IMR-90 (cell line): ENCODE measurements around the gene SNX1. TPM values are rescaled to one million over a fixed set of nuclear protein-coding genes. Genes with fewer than 3 reads are reported as not detected.

Experiments used
- ATAC-seq: fragments of 200-7000 bp; cut with Tn5 transposase; 2 replicates; pipeline ENCODE4 v1.9.1; 2020; ENCODE audit warnings: low read depth, mild to moderate bottlenecking, moderate library complexity
- BruUV-seq: library from RNA; stranded (reverse); fragments of 400-500 nt; replicated peaks from 2 replicates; lab custom pipeline; 2021; lab: Mats Ljungman, UMichigan
- CTCF ChIA-PET: fragments of 300-600 bp; formaldehyde crosslinking; extraction: SDS; loops from one replicate; lab custom pipeline; 2021; ENCODE audit warnings: antibody characterized with exemption; lab: Yijun Ruan, JAX
- POLR2A ChIA-PET: fragments of 300-600 bp; sonication (Branson Sonifier 250); formaldehyde crosslinking; loops from one replicate; lab custom pipeline; 2022; ENCODE audit warnings: antibody characterized with exemption; ENCODE audit not compliant: unreplicated experiment; lab: Charles Lee
- DNase-seq: peaks from one replicate; pipeline ENCODE4 v3.0.0; 2013
- H2AFZ ChIP-seq: replicated peaks from 2 replicates; pipeline ENCODE3; 2013; ENCODE audit warnings: low read length, mild to moderate bottlenecking; ENCODE audit not compliant: poor library complexity
- H2AK5ac ChIP-seq: 2 replicates; pipeline ENCODE4 v1.6.1; 2013; ENCODE audit warnings: low read depth, low read length, inconsistent platforms
- H2AK9ac ChIP-seq: replicated peaks from 2 replicates; pipeline ENCODE3; 2013; ENCODE audit warnings: mild to moderate bottlenecking, low read depth, low read length, moderate library complexity; ENCODE audit not compliant: poor library complexity
- H2BK120ac ChIP-seq: 2 replicates; pipeline ENCODE4 v1.6.1; 2013; ENCODE audit warnings: low read depth, low read length, inconsistent platforms
- H2BK15ac ChIP-seq: 3 replicates; pipeline ENCODE4 v1.6.1; 2013; ENCODE audit warnings: low read depth, low read length, inconsistent platforms
- H2BK20ac ChIP-seq: 2 replicates; pipeline ENCODE4 v1.6.1; 2013; ENCODE audit warnings: low read depth, mild to moderate bottlenecking, inconsistent platforms, low read length, moderate library complexity
- H2BK5ac ChIP-seq: 2 replicates; pipeline ENCODE4 v1.6.1; 2013; ENCODE audit warnings: mild to moderate bottlenecking, low read depth, low read length, inconsistent platforms; ENCODE audit not compliant: poor library complexity, severe bottlenecking
- H3K14ac ChIP-seq: replicated peaks from 2 replicates; pipeline ENCODE4 v1.6.1; 2013; ENCODE audit warnings: low read depth, low read length, inconsistent platforms
- H3K18ac ChIP-seq: 2 replicates; pipeline ENCODE4 v1.6.1; 2013; ENCODE audit warnings: low read depth, low read length, control low read depth
- H3K23ac ChIP-seq: 2 replicates; pipeline ENCODE4 v1.6.1; 2013; ENCODE audit warnings: low read depth, low read length, inconsistent platforms
- H3K27ac ChIP-seq: 2 replicates; pipeline ENCODE4 v1.5.1; 2013; ENCODE audit warnings: mild to moderate bottlenecking, control low read depth, low read length; ENCODE audit not compliant: insufficient read depth
- H3K27me3 ChIP-seq: 2 replicates; pipeline ENCODE4 v1.6.1; 2013; ENCODE audit warnings: low read length; ENCODE audit not compliant: control insufficient read depth, insufficient read depth
- H3K36me3 ChIP-seq: 2 replicates; pipeline ENCODE4 v1.6.1; 2013; ENCODE audit warnings: low read length, mixed read lengths; ENCODE audit not compliant: control insufficient read depth, insufficient read depth
- H3K4ac ChIP-seq: 2 replicates; pipeline ENCODE4 v1.6.1; 2013; ENCODE audit warnings: low read depth, low read length, inconsistent platforms
- H3K4me1 ChIP-seq: 2 replicates; pipeline ENCODE4 v1.6.1; 2013; ENCODE audit warnings: low read length, mixed read lengths; ENCODE audit not compliant: control insufficient read depth, insufficient read depth
- H3K4me2 ChIP-seq: 2 replicates; pipeline ENCODE4 v1.6.1; 2013; ENCODE audit warnings: low read depth, mild to moderate bottlenecking, control low read depth, low read length, moderate library complexity
- H3K4me3 ChIP-seq: 2 replicates; pipeline ENCODE4 v1.5.1; 2013; ENCODE audit warnings: low read depth, mild to moderate bottlenecking, control low read depth, low read length, moderate library complexity; ENCODE audit not compliant: insufficient read depth
- H3K56ac ChIP-seq: 2 replicates; pipeline ENCODE4 v1.6.1; 2013; ENCODE audit warnings: low read length, inconsistent platforms; ENCODE audit not compliant: insufficient read depth; ENCODE audit errors: extremely low read depth
- H3K79me1 ChIP-seq, 2 experiments: 2 replicates each; pipeline ENCODE4 v1.6.1; 2013; ENCODE audit warnings: low read length in 2 of 2, inconsistent platforms in 1 of 2, low read depth in 1 of 2
- H3K9ac ChIP-seq: 2 replicates; pipeline ENCODE4 v1.6.1; 2013; ENCODE audit warnings: low read depth, low read length, control low read depth
- H3K9me1 ChIP-seq: 2 replicates; pipeline ENCODE4 v1.6.1; 2013; ENCODE audit warnings: low read length, inconsistent platforms; ENCODE audit not compliant: insufficient read depth
- H3K9me3 ChIP-seq: 2 replicates; pipeline ENCODE4 v1.6.1; 2013; ENCODE audit warnings: low read length; ENCODE audit not compliant: control insufficient read depth, insufficient read depth
- H4K20me1 ChIP-seq: 2 replicates; pipeline ENCODE4 v1.6.1; 2013; ENCODE audit warnings: low read length, inconsistent platforms; ENCODE audit not compliant: insufficient read depth
- H4K5ac ChIP-seq: 2 replicates; pipeline ENCODE4 v1.6.1; 2013; ENCODE audit warnings: mild to moderate bottlenecking, low read depth, low read length, control low read depth
- H4K8ac ChIP-seq, 2 experiments: 2 replicates each; pipeline ENCODE4 v1.6.1; 2013; ENCODE audit warnings: low read depth in 2 of 2, low read length in 2 of 2, control low read depth in 1 of 2, inconsistent platforms in 1 of 2
- H4K91ac ChIP-seq: 2 replicates; pipeline ENCODE4 v1.6.1; 2013; ENCODE audit warnings: low read depth, low read length, inconsistent platforms; ENCODE audit not compliant: insufficient read depth
- CEBPB ChIP-seq: IDR thresholded peaks from 2 replicates; pipeline ENCODE4 v1.6.1; 2012; ENCODE audit warnings: low read depth, low read length, improper control_type of control experiment
- MAFK ChIP-seq: IDR thresholded peaks from 2 replicates; pipeline ENCODE4 v1.6.1; 2012; ENCODE audit warnings: low read depth, low read length, improper control_type of control experiment
- MAZ ChIP-seq: IDR thresholded peaks from 2 replicates; pipeline ENCODE4 v1.6.1; 2012; ENCODE audit warnings: low read depth, mild to moderate bottlenecking, low read length, improper control_type of control experiment, moderate library complexity, borderline replicate concordance
- NFE2L2 ChIP-seq: fragments of 150-350 bp; IDR thresholded peaks from 2 replicates; pipeline ENCODE4 v1.6.1; 2016; ENCODE audit warnings: low read depth, mild to moderate bottlenecking, low read length
- POLR2A ChIP-seq: IDR thresholded peaks from 2 replicates; pipeline ENCODE4 v1.6.1; 2012; ENCODE audit warnings: mild to moderate bottlenecking, low read depth, low read length
- RAD21 ChIP-seq: IDR thresholded peaks from 2 replicates; pipeline ENCODE4 v1.6.1; 2012; ENCODE audit warnings: low read length, improper control_type of control experiment
- RCOR1 ChIP-seq: IDR thresholded peaks from 2 replicates; pipeline ENCODE4 v1.6.1; 2012; ENCODE audit warnings: mild to moderate bottlenecking, low read length, improper control_type of control experiment; ENCODE audit not compliant: insufficient replicate concordance
- RFX5 ChIP-seq: IDR thresholded peaks from 2 replicates; pipeline ENCODE4 v1.8.0; 2012; ENCODE audit warnings: low read depth, mild to moderate bottlenecking, low read length, moderate library complexity
- USF2 ChIP-seq: fragments of 150-350 bp; IDR thresholded peaks from 2 replicates; pipeline ENCODE4 v1.6.1; 2017; ENCODE audit warnings: mild to moderate bottlenecking, antibody characterized with exemption, low read length, low read depth
- WGBS, 2 experiments: methylation state at CpG; one replicate each; pipeline versions ENCODE4 v1.1.5 to v1.1.7; 2013; ENCODE audit warnings: missing lambda C conversion rate in 2 of 2; ENCODE audit not compliant: insufficient read length in 1 of 2; ENCODE audit errors: extremely low coverage in 2 of 2; 5-methylcytosine and 5-hydroxymethylcytosine counted together
- dilution Hi-C: fragments of 300-500 bp; cut with HindIII; formaldehyde crosslinking; loops from one replicate; pipeline ENCODE4 v1.14.3; 2018; ENCODE audit warnings: low sequenced_read_pairs; ENCODE audit not compliant: unreplicated experiment
- in situ Hi-C: fragments of 300-500 bp; cut with MboI; formaldehyde crosslinking; loops from 3 replicates; pipeline ENCODE4 v1.14.3; 2019; ENCODE audit warnings: low sequenced_read_pairs, inconsistent platforms, mixed read lengths
- intact Hi-C: fragments of 100-400 bp; cut with micrococcal nuclease; formaldehyde crosslinking; loops from 2 replicates; pipeline ENCODE4 v1.10.0; 2022
- polyA plus RNA-seq, 3 experiments: library from polyadenylated mRNA; depleted of rRNA; stranded (reverse); fragments of >200 nt; gene quantifications; 2 replicates each; pipeline ENCODE4 v1.2.3, GENCODE V29; 2012; ENCODE audit warnings: low replicate concordance in 1 of 3
- total RNA-seq: library from RNA; depleted of rRNA; stranded (reverse); fragments of >200 nt; gene quantifications from 2 replicates; pipeline ENCODE4 v1.2.3, GENCODE V29; 2012
- TF ChIP-seq, protein P1 (sequence below): conservative IDR thresholded peaks from 2 replicates; pipeline ENCODE4 v1.5.1; 2012; ENCODE audit warnings: mild to moderate bottlenecking, low read depth, low read length, improper control_type of control experiment
- TF ChIP-seq, protein P2 (sequence below): fragments of 150-350 bp; IDR thresholded peaks from 2 replicates; pipeline ENCODE4 v1.6.1; 2016; ENCODE audit warnings: low read depth, mild to moderate bottlenecking, low read length, moderate library complexity, borderline replicate concordance

Gene SNX1
- total and polyA plus RNA-seq, 2 of the 4 experiments (the other 2 are of a cell fraction) = 35.3 to 72.3 TPM

DNA sequence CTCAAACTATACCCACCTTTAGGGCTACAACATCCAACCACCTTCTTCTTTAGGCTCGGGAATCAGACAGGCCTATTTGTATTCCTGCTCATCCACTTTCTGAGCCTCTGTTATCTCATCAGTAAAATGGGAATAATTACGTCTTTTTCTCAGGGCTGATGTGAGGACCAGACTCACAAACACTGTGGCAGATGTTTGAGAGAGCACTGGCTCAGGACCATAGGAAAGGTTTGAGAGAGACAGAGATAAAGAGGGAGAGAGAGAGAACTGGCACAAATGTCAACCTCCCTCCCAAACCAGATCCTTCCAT lies 44.7 kb upstream of the SNX1 start (continued):
- TF ChIP-seq RAD21 (no peak), USF2 (no peak)

DNA sequence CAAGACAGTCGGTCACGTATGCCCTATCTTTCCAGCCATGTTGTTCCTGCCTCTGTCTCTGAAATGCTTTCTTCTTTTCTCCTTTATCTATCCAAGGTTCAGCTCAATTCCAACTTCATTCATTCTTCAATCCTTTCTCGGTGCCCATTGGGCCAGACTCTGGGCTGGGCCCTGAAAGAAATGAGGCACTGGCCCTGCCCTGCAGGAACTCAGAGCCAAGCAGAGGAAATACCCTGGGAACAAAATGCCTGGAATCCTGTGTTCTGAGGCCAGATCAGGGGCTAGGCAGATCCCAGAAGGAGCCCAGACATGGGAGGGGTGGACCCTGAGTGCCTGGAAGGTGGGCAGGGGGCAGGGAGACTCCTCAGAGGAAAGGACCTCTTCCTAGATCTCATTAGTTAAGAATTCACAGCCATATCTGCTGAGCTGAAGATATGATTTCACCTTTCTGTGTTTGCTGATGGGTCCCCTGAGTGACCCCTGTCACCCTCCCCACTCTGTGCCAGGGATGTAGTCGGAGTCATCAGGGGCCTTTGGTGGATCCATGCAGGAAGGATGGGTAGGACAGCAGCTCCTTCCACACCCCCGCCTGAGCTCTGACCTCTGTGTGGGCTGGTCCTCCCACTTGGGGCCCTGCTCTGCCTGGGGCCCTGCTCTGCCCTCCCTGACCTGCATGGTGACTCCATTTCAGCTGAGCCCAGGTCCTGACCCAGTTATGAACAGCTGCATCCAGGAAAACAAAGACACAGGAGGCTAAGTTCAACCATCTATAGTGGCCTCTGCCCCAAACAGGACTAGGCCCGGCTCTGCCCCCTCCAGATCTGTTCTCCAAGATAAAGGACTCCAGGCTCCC lies 44.1 kb upstream of the SNX1 start:
- BruUV-seq = no TSS peak
- Histone ChIP-seq H3K4ac (no peak overlapping the region), H4K8ac (no peak overlapping the region), H2BK120ac (no peak overlapping the region), H2AFZ (no peak overlapping the region), H3K27ac (no peak overlapping the region), H3K4me2 (no peak overlapping the region), H3K14ac (no peak overlapping the region), H4K91ac (no peak overlapping the region), H3K9me1 (0 out of 2 replicates have a peak, but pooled peaks cover 2% of the 10 kb centered on the region), H3K18ac (no peak overlapping the region), H3K9ac (no peak overlapping the region), H3K23ac (no peak overlapping the region), H3K27me3 (peaks cover 31% of the 10 kb centered on the region), H3K36me3 (no peaks in the 10 kb centered on the region), H2BK5ac (no peak overlapping the region), H3K4me3 (no peak overlapping the region), H4K5ac (no peak overlapping the region), H3K9me3 (no peaks in the 10 kb centered on the region), H3K4me1 (peaks cover 1% of the 10 kb centered on the region; the same call in 1 of the 2 replicates), H3K56ac (no peak overlapping the region), H3K79me1 (no peaks in the 10 kb centered on the region), H2BK20ac (no peak overlapping the region), H2BK15ac (no peak overlapping the region), H2AK9ac (no peak overlapping the region), H2AK5ac (no peak overlapping the region), H4K20me1 (no peaks in the 10 kb centered on the region; the same call in 1 of the 2 replicates)
- ChIA-PET POLR2A (no interaction called here), CTCF (no interaction called here)
- in situ Hi-C loops = loop anchor here (25.0 kb wide), 2 partner anchors 414 to 764 kb away; partner anchors contain the start of gene APH1B
- dilution Hi-C loops = no loop called here
- DNase-seq (no peak), ATAC-seq (no peak)
- WGBS, 2 experiments = 94% methylated on average over 3 of the region's 6 CpGs; no CpG with 5 or more reads in 1 of the 2 experiments
- intact Hi-C loops = no loop called here
- TF ChIP-seq NFE2L2 = no peak
- no peak for TF ChIP-seq RCOR1
- TF ChIP-seq, protein P1, sequence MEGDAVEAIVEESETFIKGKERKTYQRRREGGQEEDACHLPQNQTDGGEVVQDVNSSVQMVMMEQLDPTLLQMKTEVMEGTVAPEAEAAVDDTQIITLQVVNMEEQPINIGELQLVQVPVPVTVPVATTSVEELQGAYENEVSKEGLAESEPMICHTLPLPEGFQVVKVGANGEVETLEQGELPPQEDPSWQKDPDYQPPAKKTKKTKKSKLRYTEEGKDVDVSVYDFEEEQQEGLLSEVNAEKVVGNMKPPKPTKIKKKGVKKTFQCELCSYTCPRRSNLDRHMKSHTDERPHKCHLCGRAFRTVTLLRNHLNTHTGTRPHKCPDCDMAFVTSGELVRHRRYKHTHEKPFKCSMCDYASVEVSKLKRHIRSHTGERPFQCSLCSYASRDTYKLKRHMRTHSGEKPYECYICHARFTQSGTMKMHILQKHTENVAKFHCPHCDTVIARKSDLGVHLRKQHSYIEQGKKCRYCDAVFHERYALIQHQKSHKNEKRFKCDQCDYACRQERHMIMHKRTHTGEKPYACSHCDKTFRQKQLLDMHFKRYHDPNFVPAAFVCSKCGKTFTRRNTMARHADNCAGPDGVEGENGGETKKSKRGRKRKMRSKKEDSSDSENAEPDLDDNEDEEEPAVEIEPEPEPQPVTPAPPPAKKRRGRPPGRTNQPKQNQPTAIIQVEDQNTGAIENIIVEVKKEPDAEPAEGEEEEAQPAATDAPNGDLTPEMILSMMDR = no peak
- no peak for TF ChIP-seq POLR2A
- no peak for TF ChIP-seq RFX5
- no peak for TF ChIP-seq CEBPB
- TF ChIP-seq, protein P2, sequence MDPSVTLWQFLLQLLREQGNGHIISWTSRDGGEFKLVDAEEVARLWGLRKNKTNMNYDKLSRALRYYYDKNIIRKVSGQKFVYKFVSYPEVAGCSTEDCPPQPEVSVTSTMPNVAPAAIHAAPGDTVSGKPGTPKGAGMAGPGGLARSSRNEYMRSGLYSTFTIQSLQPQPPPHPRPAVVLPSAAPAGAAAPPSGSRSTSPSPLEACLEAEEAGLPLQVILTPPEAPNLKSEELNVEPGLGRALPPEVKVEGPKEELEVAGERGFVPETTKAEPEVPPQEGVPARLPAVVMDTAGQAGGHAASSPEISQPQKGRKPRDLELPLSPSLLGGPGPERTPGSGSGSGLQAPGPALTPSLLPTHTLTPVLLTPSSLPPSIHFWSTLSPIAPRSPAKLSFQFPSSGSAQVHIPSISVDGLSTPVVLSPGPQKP = no peak
- TF ChIP-seq MAZ = no peak
- TF ChIP-seq USF2 = no peak
- no peak for TF ChIP-seq MAFK
